ENCODE data around the gene PCDH17. TPM values are rescaled to one million over a fixed set of nuclear protein-coding genes. Genes with fewer than 3 reads are reported as not detected.

PCDH17 gene
- total and polyA plus RNA-seq, 2 donors (not counting 1 experiment from before 2014, with no cell fraction given): not detected

DNA sequence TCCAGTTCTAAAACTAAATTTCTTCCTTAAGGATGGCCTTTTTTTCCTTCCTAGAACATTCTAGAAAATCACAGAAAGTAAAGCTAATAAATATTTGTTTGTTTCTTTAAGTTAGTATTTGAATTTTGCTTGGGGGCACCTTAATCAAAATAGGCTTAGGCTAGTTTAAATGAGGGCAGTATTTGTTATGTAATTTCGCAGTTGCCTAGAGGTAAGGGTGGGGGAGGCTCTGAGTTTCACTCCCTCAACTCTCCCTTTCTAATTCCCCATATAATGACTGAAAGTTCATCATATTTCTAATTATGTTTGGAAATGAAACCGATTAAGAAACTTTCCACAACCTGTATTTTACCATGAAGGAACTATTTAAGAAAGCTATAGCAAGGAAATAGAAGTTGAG, 40.6 kb downstream of the PCDH17 start:
- Histone ChIP-seq H3K9ac (ENCODE audit: low read length) (no peak overlapping the region), H3K27ac (ENCODE audit: low read length in 2 of 2) (no peak overlapping the region), H3K79me2 (ENCODE audit: control insufficient read depth, insufficient read depth, low read length) (no peaks in the 10 kb centered on the region), H2AFZ (ENCODE audit: insufficient read depth, low read depth, low read length, poor library complexity, severe bottlenecking) (no peak overlapping the region), H4K20me1 (ENCODE audit: control insufficient read depth, insufficient read depth, low read length, poor library complexity, severe bottlenecking) (no peaks in the 10 kb centered on the region), H3K4me1 (ENCODE audit: control insufficient read depth in 2 of 2, insufficient read depth in 2 of 2, low read length in 2 of 2) (no peaks in the 10 kb centered on the region), H3K36me3 (replicated peaks in 1 of 2; ENCODE audit: control extremely low read depth in 1 of 2, control insufficient read depth in 1 of 2, extremely low read depth in 1 of 2, insufficient read depth in 2 of 2, low read length in 1 of 2) (no peaks in the 10 kb centered on the region), H3K4me3 (ENCODE audit: control extremely low read depth in 1 of 5, extremely low read depth in 1 of 5, insufficient read depth in 1 of 5, low read depth in 2 of 5, low read length in 4 of 5) (no peak overlapping the region), H3K9me3 (ENCODE audit: control extremely low read depth in 1 of 3, control insufficient read depth in 2 of 3, insufficient read depth in 1 of 3, low read length in 2 of 3) (no peaks in the 10 kb centered on the region), H3K27me3 (replicated peaks in 1 of 4; ENCODE audit: control extremely low read depth in 1 of 4, control insufficient read depth in 3 of 4, insufficient read depth in 4 of 4, low read length in 3 of 4) (no peaks in the 10 kb centered on the region), H3K4me2 (replicated peaks; ENCODE audit: low read depth, low read length, poor library complexity, severe bottlenecking) (no peak overlapping the region)
- intact Hi-C loops (cut with micrococcal nuclease): no loop called here
- no peaks in the 10 kb centered on the region for H3K27me3 Mint-ChIP-seq
- DNase-seq (no peak), ATAC-seq (ENCODE audit: low read depth) (no peak)
- POLR2A ChIA-PET: no interaction called here
- WGBS (ENCODE audit: insufficient coverage): no CpG with 5 or more reads among the region's 2 CpGs
- H3K27ac Mint-ChIP-seq: no peak overlapping the region
- no peaks in the 10 kb centered on the region for H3K4me1 Mint-ChIP-seq
- no peak overlapping the region for H3K4me3 Mint-ChIP-seq
- no peaks in the 10 kb centered on the region for H3K9me3 Mint-ChIP-seq (ENCODE audit: insufficient read depth)
- TF ChIP-seq, protein P1, sequence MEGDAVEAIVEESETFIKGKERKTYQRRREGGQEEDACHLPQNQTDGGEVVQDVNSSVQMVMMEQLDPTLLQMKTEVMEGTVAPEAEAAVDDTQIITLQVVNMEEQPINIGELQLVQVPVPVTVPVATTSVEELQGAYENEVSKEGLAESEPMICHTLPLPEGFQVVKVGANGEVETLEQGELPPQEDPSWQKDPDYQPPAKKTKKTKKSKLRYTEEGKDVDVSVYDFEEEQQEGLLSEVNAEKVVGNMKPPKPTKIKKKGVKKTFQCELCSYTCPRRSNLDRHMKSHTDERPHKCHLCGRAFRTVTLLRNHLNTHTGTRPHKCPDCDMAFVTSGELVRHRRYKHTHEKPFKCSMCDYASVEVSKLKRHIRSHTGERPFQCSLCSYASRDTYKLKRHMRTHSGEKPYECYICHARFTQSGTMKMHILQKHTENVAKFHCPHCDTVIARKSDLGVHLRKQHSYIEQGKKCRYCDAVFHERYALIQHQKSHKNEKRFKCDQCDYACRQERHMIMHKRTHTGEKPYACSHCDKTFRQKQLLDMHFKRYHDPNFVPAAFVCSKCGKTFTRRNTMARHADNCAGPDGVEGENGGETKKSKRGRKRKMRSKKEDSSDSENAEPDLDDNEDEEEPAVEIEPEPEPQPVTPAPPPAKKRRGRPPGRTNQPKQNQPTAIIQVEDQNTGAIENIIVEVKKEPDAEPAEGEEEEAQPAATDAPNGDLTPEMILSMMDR (IDR thresholded peaks at IDR 0.05): no peak
- TF ChIP-seq EZH2 (IDR thresholded peaks at IDR 0.05; ENCODE audit: borderline replicate concordance, insufficient read depth, low read depth, low read length, poor library complexity, severe bottlenecking): no peak
- CTCF ChIA-PET: no interaction called here

DNA sequence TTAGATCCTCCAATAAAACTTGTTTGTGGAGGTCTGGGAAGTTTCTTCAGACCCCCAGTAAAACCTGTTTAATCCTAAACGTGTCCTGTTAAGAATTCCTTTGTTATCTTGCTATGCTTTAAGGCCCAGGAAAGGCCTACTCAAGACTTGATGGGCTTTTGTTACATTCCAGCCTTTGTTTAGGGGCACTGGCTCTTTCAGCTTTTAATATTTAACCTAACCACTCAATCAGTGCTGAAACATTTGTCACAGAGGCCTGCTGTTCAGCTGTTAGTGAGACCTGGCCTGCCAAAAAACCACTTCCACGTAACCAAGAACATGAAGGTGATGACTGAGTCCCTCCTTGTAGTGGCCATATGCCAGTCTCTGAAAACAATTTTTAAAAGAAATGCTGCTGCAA, 41.7 kb downstream of the PCDH17 start:
- no peaks in the 10 kb centered on the region for H3K9me3 ChIP-seq (ENCODE audit: control extremely low read depth in 1 of 3, control insufficient read depth in 2 of 3, insufficient read depth in 1 of 3, low read length in 2 of 3)
- ATAC-seq (ENCODE audit: low read depth): no peak
- no peaks in the 10 kb centered on the region for H4K20me1 ChIP-seq (ENCODE audit: control insufficient read depth, insufficient read depth, low read length, poor library complexity, severe bottlenecking)
- H3K27me3 ChIP-seq (replicated peaks in 1 of 4; ENCODE audit: control extremely low read depth in 1 of 4, control insufficient read depth in 3 of 4, insufficient read depth in 4 of 4, low read length in 3 of 4): no peaks in the 10 kb centered on the region
- Mint-ChIP-seq H3K9me3 (ENCODE audit: insufficient read depth) (no peaks in the 10 kb centered on the region), H3K4me1 (no peaks in the 10 kb centered on the region), H3K27ac (no peak overlapping the region), H3K27me3 (no peaks in the 10 kb centered on the region), H3K4me3 (no peak overlapping the region)
- intact Hi-C loops (cut with micrococcal nuclease): no loop called here
- H2AFZ ChIP-seq (ENCODE audit: insufficient read depth, low read depth, low read length, poor library complexity, severe bottlenecking): no peak overlapping the region
- no peak overlapping the region for H3K4me2 ChIP-seq (replicated peaks; ENCODE audit: low read depth, low read length, poor library complexity, severe bottlenecking)
- H3K9ac ChIP-seq (ENCODE audit: low read length): no peak overlapping the region
- H3K79me2 ChIP-seq (ENCODE audit: control insufficient read depth, insufficient read depth, low read length): no peaks in the 10 kb centered on the region
- H3K4me1 ChIP-seq (ENCODE audit: control insufficient read depth in 2 of 2, insufficient read depth in 2 of 2, low read length in 2 of 2): no peaks in the 10 kb centered on the region
- WGBS (ENCODE audit: insufficient coverage): 86% methylated on average over 1 of the region's 2 CpGs
- POLR2A ChIA-PET: no interaction called here
- no peak overlapping the region for H3K4me3 ChIP-seq (ENCODE audit: control extremely low read depth in 1 of 5, extremely low read depth in 1 of 5, insufficient read depth in 1 of 5, low read depth in 2 of 5, low read length in 4 of 5)
- CTCF ChIA-PET: no interaction called here
- H3K27ac ChIP-seq (ENCODE audit: low read length in 2 of 2): no peak overlapping the region
- DNase-seq: no peak
- TF ChIP-seq, protein P1 (IDR thresholded peaks at IDR 0.05): no peak
- no peak for TF ChIP-seq EZH2 (IDR thresholded peaks at IDR 0.05; ENCODE audit: borderline replicate concordance, insufficient read depth, low read depth, low read length, poor library complexity, severe bottlenecking)
- H3K36me3 ChIP-seq (replicated peaks in 1 of 2; ENCODE audit: control extremely low read depth in 1 of 2, control insufficient read depth in 1 of 2, extremely low read depth in 1 of 2, insufficient read depth in 2 of 2, low read length in 1 of 2): no peaks in the 10 kb centered on the region

All from B cell (primary cell).